ENCODE data around the gene ANKRD29. TPM values are rescaled to one million over a fixed set of nuclear protein-coding genes. Genes with fewer than 3 reads are reported as not detected.
"Not testable (repeated sequence)": the region's sequence is repeated elsewhere in the genome, so short reads cannot be mapped to it uniquely, and the experiment has no call there.

The ANKRD29 gene
- total and polyA plus RNA-seq, 8 donors, result 1.2 to 150 (median 10.6) TPM

DNA sequence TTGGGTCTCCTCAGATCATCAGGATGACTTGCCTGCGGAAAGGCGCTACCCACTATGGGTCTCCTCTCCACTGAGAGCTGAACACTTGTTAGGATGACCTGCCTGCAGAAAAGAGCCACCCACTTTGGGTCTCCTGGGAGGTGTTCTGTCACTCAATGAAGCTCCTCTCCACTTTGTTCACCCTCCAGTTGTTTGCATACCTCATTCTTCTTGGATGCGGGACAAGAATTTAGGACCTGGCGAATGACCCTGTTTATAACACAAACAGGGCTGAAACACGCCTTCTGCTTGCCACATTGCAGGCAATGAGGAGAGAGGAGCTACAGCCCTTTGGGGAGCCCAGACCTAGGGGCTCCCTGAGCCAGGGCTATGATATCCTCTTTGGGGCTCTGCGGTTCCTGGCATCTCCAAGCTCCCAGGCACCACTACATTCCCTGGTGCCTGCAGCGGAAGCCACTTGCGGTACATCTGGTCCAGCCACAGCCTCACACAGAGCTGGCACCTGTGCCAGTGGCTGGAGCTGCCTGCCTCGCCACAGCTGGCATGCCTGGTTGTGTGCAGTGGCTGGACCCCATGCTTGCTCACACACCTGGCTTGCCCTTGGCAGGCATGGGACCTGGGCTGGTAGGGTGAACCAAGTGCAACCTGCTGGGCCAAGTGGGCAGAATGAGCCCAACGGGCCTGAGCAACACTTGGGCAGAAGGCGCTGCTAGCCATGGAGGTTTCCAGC, 20.6 kb downstream of the ANKRD29 start:
- intact Hi-C loops (cut with DNase I; ENCODE audit: low total_unique reads), result no loop called here
- H3K36me3 ChIP-seq, result no peaks in the 10 kb centered on the region
- peaks cover 0 to 8% (median 0%) of the 10 kb centered on the region in 4 donors for H3K9me3 ChIP-seq
- no peak for TF ChIP-seq POLR2AphosphoS5 (IDR thresholded peaks at IDR 0.05)
- TF ChIP-seq POLR2A (IDR thresholded peaks at IDR 0.05), result no peak
- TF ChIP-seq, protein P1, sequence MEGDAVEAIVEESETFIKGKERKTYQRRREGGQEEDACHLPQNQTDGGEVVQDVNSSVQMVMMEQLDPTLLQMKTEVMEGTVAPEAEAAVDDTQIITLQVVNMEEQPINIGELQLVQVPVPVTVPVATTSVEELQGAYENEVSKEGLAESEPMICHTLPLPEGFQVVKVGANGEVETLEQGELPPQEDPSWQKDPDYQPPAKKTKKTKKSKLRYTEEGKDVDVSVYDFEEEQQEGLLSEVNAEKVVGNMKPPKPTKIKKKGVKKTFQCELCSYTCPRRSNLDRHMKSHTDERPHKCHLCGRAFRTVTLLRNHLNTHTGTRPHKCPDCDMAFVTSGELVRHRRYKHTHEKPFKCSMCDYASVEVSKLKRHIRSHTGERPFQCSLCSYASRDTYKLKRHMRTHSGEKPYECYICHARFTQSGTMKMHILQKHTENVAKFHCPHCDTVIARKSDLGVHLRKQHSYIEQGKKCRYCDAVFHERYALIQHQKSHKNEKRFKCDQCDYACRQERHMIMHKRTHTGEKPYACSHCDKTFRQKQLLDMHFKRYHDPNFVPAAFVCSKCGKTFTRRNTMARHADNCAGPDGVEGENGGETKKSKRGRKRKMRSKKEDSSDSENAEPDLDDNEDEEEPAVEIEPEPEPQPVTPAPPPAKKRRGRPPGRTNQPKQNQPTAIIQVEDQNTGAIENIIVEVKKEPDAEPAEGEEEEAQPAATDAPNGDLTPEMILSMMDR (IDR thresholded peaks at IDR 0.05), result no peak
- no peak for TF ChIP-seq EP300 (IDR thresholded peaks at IDR 0.05)
- H3K27ac ChIP-seq, result no peak overlapping the region
- H3K4me3 ChIP-seq, result no peak overlapping the region
- H3K4me1 ChIP-seq, result peaks cover 0 to 21% (median 14%) of the 10 kb centered on the region in 4 donors
- H3K27me3 ChIP-seq, result no peaks in the 10 kb centered on the region
- no peak for DNase-seq
- WGBS, 5 donors, result 88 to 92% (median 90%) methylated on average over 7 to 11 of the region's 11 CpGs

DNA sequence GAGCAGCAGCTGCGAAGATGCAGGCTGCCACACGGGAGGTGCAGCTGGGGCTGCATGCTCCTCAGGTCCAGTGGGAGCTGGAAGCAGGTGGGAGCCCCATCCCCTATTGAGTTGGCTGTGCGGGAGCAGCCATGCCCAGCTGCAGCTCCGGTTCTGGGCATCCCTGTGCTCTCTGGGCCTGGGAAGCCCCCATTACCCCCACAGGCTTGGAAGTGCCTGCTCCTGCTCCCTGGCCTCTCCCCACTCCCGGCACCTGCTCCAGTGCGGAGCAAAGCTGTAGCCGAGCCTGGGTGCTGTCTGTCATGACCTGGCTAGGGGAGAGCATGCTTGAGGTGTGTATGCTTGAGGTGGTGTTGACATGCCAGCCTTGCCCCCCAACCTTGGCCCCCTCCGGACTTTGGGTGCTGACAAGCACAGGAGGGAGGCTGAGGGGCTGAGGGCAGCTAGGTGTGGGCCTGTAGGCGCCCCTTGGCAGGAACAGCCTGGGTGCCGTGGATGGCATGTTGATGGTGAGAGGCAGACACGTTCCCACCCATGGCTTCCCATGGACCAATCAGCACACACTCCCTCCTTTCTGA, 21.5 kb downstream of the ANKRD29 start:
- H3K9me3 ChIP-seq, result peaks cover 0 to 8% (median 0%) of the 10 kb centered on the region in 4 donors
- no peak for TF ChIP-seq EP300 (IDR thresholded peaks at IDR 0.05)
- TF ChIP-seq, protein P1 (IDR thresholded peaks at IDR 0.05), result no peak
- TF ChIP-seq POLR2A (IDR thresholded peaks at IDR 0.05), result no peak
- no peak for TF ChIP-seq POLR2AphosphoS5 (IDR thresholded peaks at IDR 0.05)
- no peaks in the 10 kb centered on the region for H3K36me3 ChIP-seq
- no peak overlapping the region for H3K27ac ChIP-seq
- intact Hi-C loops (cut with DNase I; ENCODE audit: low total_unique reads), result no loop called here
- H3K4me3 ChIP-seq, result no peak overlapping the region
- H3K27me3 ChIP-seq, result no peaks in the 10 kb centered on the region
- 84 to 98% (median 88%) methylated on average over 8 to 11 of the region's 11 CpGs for WGBS, 5 donors
- DNase-seq, result no peak
- peaks cover 0 to 21% (median 14%) of the 10 kb centered on the region in 4 donors for H3K4me1 ChIP-seq

DNA sequence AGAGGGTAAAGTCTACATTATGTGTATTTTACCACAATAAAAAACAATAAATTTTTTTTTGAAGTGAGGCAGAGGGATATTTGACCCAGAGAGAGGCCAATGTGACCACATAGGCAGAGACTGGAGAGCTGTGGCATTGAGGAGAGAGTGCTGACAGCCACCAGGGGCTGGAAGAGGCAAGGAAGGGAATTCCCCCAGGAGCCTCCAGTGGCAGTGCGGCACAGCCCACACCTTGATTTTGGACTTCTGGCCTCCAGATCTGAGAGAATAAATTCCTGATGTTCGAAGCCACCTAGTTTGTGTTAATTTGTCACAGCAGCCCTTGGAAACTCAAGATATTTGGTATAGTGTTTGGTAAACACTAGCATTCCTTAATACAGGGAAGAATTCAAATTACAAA, 22.7 kb downstream of the ANKRD29 start:
- 63 to 86% (median 73%) methylated on average over 2 of the region's 2 CpGs for WGBS, 5 donors
- no peak for TF ChIP-seq EP300 (IDR thresholded peaks at IDR 0.05)
- TF ChIP-seq, protein P1 (IDR thresholded peaks at IDR 0.05), result peak in 2 of 7 experiments; percentile 14 to 22
- H3K4me3 ChIP-seq, result no peak overlapping the region
- H3K36me3 ChIP-seq, result no peaks in the 10 kb centered on the region
- H3K27ac ChIP-seq, result no peak overlapping the region
- H3K27me3 ChIP-seq, result no peaks in the 10 kb centered on the region
- DNase-seq, result no peak
- peaks cover 0 to 21% (median 14%) of the 10 kb centered on the region in 4 donors for H3K4me1 ChIP-seq
- peaks cover 0 to 8% (median 0%) of the 10 kb centered on the region in 4 donors for H3K9me3 ChIP-seq
- intact Hi-C loops (cut with DNase I; ENCODE audit: low total_unique reads), result no loop called here

DNA sequence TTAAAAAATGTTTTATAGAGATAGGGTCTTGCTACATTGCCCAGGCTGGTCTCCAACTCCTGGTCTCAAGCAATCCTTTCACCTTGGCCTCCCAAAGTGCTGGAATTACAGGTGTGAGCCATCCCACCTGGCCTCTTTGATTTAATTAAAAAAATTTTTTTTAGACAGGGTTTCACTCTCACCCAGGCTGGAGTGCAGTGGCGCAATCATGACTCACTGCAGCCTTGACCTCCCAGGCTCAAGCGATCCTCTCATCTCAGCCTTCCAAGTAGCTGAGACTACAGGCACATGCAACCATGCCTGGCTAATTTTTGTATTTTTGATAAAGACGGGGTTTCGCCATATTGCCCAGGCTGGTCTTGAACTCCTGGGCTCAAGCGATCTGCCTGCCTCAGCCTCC, 26.3 kb downstream of the ANKRD29 start:
- H3K36me3 ChIP-seq; H3K27me3 ChIP-seq; intact Hi-C loops (cut with DNase I; ENCODE audit: low total_unique reads); H3K9me3 ChIP-seq; H3K4me1 ChIP-seq; H3K27ac ChIP-seq; DNase-seq; H3K4me3 ChIP-seq: not testable (repeated sequence)
- 93 to 97% (median 96%) methylated on average over 5 of the region's 5 CpGs for WGBS, 5 donors

DNA sequence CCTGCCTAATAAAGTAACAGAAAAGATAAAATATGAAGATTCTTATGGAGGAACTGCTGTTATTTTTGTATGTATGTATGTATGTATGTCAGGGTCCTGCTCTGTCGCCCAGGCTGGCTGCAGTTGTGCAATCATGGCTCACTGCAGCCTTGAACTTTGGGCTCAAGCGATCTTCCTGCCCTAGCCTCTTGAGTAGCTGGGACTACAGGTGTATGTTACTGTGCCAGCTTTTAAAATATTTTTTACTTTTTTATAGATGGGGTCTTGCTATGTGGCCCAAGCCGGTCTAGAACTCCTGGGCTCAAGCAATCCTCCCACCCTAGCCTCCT, 26.7 kb downstream of the ANKRD29 start:
- H3K4me1 ChIP-seq, result no peaks in the 10 kb centered on the region
- no peak overlapping the region for H3K4me3 ChIP-seq
- H3K27ac ChIP-seq, result no peak overlapping the region
- no peak for DNase-seq
- no peaks in the 10 kb centered on the region for H3K9me3 ChIP-seq
- H3K36me3 ChIP-seq, result no peaks in the 10 kb centered on the region
- TF ChIP-seq, protein P1 (IDR thresholded peaks at IDR 0.05), result no peak
- TF ChIP-seq POLR2A (IDR thresholded peaks at IDR 0.05) (no peak), EP300 (IDR thresholded peaks at IDR 0.05) (no peak), POLR2AphosphoS5 (IDR thresholded peaks at IDR 0.05) (no peak)
- no peaks in the 10 kb centered on the region for H3K27me3 ChIP-seq
- intact Hi-C loops (cut with DNase I; ENCODE audit: low total_unique reads), result no loop called here
- 92 to 96% (median 94%) methylated on average over 3 of the region's 3 CpGs for WGBS, 5 donors

All from stomach (tissue), 9 donors.